NCI-H446 treated with DMSO at 0.1 percent for 48 hours (cell line): ENCODE data around the gene HOXA7.

Experiments
- DNase-seq: peaks from one replicate; lab custom pipeline; 2025; lab: John Stamatoyannopoulos, UW

HOXA7 gene

DNA sequence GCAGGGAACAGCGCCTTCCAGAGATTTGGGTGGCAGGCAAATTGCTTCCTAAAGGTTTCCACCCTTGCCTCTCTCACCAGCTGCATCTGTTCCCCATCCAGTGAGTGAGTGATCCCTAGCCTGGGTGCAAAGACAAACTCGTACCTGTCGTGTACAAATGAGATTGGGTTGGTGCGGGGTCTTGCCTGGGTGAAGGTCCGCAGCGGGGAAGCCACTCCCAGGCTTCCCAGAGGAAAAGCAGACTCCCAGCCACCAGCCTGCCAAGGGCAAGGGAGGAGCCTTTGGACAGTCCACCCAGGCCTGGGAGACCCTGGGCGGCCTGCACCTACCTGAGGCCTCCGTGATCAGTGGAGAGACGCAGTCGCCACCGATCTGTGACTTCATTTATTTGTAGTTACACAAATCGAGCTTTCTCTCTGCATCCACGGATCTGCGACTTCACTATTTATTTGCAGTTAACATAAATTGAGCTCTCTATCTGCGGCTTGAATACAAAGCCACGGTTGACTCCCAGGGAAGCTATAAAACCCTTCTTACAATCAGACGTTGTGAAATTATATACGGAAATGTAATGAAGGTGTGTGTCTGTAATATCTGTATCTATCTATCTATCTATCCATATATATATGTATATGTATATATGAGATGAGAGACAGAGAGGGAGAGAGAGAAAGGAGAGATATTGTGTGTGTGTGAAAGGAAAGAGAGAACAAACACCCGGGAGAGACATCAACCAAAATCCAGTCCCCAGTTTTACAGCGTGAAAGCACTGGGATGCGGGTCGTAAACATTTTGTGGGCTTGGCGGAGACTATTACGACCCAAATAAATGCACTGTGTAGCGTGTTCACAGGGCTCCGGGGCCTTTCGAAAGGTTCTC lies 3.0 kb upstream of the HOXA7 start:
- no peak for DNase-seq

DNA sequence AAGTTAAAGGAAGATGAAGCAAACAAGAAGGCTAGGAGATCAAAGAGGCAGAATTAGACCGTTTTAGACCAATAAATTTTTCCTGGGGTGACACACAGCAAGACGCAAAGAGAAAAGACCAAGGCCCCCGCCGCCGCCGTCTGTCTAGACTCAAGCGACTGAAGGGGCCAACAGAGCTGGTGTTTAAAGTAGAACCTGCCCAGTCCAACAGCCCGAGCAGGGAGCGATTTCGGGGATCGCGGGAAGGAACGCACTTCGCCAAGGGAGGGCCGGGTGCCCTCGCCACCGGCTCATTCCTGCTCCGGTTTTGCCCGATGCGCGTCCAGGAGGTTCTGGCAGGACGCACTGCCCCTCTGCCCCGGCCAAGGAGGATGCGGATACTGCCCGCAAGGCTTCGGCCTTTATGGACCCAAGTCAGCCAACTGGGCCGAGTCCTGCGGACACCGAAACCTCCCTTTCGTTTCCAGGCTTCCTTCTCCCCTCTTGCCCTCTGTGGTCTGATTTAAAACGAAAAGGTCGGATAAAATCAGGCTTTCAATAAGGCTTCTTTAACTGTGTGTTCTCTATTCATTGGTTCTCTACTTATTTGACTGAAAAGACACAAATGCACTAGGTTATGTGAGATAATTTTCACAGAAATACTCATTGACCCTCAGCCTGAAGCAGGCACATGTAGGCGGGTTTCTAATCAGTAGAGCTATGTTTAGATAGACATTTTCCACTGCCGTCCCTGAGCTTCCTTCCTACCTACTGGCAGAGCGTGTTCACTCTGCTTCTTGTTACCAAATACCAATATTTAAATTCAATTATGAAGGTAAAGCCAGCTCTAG lies 2.2 kb upstream of the HOXA7 start:
- no peak for DNase-seq

DNA sequence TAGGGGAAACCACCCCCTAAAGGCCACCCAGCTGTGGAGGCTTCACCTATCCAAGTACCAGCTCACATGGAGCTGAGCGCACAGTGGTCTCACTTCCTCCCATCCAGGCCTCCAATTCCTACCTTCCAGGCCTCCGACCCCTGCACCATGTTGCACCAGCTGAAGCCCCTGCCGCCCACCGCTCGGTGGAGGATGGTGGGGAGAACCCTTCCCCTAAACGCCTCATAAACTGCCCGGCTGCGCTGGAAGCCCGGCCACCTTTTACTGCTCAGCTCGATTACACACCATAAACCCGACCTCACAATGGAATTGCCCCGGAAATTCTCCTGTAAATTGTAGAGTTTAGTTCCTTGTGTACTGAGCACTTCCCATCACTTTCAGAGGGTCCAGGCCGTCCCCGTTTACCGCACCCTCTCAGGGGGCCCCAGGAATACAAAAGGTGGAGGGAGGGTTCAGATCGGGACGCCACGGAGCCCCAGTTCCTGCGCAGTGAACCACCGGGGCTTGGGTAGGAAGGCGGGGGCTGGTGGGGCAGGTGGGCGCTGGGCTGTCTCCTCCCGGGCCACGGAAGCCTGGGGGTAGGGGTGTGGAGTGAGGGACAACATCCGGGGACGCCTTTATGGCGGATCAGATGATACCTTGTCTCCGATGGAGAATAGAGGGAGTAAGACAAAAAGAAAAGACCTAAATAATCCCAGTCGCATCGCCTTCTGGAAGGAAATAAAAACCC lies 1.4 kb upstream of the HOXA7 start:
- DNase-seq: no peak

DNA sequence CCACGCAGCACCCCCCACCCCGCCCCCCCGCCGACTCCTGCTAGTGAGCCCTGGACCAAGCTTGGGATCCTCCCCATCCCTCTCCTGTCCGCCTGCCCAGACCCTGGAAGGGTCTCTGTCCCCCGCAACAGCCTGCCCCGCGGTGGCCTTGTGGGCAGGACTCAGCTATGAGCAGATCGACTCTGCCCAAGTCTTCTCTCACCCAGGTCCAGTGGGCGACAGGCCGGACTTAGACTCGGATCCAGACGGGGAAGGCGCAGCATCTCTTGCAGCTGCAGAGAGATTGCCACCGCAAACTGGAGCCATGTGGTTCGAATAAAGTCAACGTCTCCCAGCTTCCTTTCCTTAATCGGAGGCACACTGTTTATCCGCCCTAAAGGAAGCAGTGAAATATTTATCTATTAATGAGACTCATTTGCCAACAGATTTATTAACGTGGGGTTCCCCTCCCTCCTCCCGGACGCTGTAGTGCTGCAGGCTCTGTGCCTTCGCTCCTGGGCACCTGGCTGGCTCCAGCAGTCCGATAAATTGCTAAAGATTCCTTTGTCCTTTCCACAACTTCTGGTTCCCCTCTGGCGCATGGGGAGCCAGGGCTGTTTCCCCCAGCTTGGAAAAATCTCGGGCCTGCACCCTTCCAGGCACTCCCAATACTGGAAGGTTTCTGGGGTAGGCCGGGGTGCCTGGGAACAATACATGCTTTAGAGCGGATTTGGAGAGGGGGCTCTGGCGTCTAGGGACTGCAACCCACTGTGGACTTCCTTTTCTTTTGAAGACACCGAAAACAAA lies 634 bp upstream of the HOXA7 start:
- no peak for DNase-seq

DNA sequence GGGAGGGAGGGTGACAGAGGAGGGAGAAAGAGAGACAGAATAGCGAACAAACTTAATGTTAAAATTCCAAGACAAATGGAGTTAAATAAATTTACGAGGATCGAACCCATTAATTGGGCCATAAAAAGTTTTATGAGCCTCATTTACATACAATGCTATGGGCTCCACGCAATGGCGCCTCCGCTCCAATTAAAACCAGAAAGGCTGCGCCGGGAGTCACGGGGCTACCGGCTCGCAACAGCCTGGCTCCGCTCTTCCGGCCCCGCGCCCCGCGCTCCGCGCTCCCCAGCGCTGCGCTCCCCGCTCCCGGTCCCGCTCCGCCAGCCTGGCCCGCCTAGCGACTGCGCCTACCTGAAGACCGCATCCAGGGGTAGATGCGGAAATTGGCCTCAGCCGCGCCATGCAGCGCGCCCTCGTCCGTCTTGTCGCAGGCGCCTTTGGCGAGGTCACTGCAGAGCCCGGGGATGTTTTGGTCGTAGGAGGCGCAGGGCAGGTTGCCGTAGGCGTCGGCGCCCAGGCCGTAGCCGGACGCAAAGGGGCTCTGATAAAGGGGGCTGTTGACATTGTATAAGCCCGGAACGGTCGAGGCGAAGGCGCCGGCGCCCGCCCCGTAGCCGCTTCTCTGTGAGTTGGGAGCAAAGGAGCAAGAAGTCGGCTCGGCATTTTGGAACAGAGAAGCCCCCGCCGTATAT lies 513 bp downstream of the HOXA7 start:
- DNase-seq: no peak

DNA sequence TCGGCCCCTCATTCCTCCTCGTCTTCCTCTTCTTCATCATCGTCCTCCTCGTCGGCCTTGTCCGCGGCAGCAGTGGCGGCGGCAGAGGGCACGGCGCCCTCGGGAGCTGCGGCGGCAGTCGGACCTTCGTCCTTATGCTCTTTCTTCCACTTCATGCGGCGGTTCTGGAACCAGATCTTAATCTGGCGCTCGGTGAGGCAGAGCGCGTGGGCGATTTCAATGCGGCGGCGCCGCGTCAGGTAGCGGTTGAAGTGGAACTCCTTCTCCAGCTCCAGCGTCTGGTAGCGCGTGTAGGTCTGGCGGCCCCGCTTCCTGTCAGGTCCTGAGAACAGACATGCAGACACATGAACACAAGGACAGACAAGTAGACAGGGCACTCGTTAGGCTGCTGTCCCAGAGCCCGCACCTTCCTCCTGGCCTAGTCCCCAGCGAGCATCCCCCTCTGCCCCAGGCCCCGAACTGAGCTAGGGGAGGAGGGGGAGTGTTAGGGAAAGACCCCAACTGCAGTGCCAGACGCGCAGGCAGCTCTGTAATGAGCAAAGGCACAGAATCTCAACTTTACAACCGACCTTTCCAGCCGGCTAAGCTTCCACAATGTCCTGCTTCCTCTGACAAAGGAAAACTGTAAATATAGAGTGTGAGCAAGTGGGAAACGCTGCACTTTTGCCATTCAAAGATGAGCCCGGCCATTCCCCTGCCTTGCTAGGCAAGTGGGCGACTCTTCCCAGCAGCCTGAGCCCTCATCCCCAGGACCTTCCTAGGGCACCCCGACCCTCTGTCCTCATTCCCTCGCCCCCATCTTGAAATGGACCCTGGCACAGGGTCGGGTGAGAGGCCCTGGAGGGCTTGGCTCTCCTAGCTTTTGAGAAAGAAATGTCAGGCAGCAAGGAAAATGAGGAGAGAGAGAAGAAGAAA lies 1.3 kb downstream of the HOXA7 start:
- no peak for DNase-seq

DNA sequence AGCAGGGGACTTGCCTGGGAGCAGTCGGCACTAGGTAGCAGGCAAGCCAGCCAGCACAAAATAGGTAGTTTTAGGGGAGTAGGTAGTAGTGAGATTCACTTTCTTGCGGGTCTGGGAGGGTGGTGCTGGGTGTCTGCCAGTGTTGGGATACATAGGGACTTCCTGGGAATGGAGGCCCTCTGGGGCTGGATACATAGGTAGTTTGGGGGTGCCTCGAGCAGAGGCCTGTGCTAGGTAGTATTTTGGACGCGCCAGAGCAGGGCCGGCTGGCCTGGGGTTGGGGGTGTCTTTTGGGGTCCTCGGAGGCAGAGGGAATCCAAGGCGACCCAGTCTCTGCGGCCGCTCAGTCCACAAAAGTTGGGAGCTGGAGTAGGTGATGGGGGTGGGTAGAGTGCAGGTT lies 2.1 kb downstream of the HOXA7 start:
- no peak for DNase-seq

DNA sequence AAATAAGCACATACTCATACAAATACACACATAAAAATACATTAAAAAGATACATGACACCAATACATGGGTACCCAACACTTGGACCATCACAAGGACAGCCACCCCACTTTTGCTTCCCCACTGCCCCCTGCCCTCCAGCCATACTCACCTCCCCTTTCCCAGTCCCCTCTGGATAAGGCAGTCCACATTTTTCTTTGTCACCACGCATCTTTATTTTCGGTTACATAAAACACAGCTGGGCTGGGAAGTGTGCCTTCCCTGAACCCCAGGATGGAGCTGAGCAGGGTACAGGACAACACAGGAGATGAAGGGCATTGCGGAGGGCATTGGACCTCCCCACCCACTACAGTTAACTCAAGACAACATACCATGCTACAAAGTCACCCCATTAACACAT lies 2.9 kb downstream of the HOXA7 start:
- no peak for DNase-seq

DNA sequence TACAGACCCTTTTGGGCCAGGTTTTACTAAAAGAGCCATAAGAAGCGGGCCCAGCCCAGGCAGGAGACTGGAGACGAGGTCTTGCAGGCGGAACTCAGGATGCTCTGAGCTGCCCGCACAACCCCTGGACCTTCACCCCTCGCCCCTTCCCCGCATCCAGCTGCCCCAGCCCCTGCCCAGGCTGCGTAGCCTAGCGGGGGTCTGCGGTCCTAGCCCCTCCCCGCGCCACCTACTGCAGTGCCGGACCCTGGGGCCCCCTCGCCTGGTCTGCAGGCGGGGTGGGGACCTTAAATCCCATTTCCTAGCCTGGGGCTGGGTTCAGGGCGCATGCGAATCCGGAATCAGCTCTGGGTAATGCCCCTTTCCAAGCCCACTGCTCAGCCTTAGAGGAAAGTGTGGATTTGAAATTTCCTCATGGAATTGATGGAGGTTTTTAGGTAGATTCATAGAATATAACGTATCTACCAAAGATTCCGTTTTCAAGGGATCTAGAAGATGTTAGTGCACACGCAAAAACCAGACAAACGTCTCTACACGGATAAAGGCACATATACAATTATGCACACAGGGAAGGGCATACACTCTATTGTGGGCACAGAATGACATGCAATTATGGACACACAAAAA lies 3.5 kb downstream of the HOXA7 start:
- no peak for DNase-seq

DNA sequence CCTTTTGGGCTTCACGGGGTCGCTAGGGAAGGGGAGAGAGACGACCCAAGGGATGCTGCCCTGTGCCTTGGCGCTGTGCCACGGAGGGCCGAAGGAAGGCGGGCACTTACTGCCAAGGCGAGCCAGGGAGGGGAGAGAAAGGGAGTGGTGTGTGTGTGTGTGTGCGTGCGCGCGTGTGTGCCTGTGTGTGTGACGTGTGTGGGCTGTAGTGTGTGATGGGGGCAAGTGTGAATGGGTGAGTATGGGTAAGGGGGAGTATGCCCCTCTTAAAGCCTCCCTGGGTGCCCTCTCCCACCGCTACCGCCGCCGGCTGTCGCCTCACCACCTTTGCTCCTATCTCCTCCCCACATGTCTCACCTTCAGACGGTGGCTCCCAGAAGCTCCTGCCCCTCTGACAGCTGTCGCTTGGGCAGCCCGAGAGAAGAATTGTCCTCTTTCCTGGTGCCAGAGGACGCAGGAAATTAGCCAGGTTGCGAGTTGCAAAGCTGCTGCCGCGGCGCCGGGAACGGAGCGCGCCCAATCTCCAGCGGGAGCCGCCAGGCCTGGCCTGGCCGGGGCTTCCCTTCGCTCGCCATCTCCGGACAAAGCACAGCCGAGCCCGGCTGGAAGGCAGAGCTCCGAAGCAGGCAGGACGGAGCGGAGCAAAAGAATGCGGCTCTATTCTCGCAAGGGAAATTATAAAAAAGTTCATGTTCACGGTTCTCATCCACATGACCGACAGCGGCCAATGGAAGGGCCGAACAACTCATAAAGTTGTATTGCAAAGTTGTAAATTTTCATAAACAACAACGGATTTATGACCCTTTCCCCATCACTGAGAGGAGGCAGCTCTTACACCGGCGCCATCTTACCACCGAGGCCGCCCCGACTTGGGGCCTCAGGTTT lies 4.3 kb downstream of the HOXA7 start, which contains the start of gene HOXA3:
HOXA3 (minus strand) TSS at position 653 of the 885 bp plus-strand sequence. CDS start 41,943 bp downstream, outside the sequence.
- no peak for DNase-seq

DNA sequence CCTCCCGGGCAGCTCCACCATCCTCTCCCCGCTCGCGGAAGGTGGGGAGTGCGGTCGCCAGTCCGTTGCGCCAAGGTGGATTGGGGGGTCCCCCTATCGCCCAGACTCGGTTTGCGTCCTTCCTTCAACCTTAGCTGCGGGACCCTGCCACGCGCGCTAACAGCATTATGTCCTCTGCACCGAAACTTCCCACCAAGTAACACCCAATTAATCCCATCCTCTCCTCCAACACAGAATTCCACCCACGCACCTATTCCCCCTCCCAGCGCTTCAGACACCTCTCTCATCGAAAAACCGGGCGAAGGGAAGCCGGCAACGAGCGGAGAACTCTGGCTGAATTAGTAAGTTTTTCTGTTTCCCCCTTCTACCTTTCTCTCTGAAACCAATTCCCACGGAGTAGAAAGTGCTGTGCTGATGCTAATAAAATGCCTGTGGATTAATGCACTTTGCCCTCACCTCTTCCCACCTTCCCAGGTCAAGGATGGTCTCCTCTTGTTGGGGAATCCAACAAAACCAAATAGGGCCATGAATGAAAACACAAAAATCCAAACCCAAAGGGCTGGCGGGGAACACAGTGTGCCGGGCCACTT lies 5.0 kb downstream of the HOXA7 start:
- DNase-seq: no peak

DNA sequence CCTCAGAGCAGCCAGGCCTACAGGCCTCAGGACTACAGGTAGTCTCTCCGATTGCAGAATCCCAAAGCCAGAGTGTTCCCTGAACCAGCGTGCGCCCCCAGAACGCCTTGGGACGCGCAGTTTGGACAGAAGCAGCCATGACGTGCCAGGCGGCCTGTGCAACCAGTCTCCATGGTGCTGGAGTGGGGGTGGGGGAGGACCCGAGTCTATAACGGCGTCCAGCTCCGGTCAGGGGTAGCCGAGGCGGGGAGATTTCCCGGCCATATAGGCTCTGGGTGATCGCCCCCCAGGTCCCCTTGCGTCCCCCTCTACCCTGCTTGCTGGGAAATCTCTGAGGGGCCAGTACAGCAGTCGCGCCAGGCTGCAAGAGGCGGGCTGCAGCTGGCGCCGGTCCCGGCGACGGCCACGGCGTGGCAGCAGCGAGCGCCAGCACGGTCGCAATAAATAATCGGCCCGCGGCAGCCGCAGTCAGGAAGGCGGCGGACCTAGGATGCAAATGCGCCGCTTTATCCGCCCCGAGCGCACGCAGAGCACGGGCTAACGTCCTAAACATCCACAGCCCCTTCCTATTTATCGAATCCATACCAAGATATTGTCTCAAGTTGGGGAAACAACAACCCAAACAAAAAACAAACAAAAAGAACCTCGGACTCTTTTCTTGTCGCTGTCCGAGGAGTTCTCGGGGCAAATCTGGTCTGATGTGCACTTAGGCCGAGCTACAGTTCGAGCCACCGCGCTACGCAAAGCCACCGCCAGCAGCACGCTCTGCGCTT lies 5.7 kb downstream of the HOXA7 start:
- peak; percentile 57 for DNase-seq

DNA sequence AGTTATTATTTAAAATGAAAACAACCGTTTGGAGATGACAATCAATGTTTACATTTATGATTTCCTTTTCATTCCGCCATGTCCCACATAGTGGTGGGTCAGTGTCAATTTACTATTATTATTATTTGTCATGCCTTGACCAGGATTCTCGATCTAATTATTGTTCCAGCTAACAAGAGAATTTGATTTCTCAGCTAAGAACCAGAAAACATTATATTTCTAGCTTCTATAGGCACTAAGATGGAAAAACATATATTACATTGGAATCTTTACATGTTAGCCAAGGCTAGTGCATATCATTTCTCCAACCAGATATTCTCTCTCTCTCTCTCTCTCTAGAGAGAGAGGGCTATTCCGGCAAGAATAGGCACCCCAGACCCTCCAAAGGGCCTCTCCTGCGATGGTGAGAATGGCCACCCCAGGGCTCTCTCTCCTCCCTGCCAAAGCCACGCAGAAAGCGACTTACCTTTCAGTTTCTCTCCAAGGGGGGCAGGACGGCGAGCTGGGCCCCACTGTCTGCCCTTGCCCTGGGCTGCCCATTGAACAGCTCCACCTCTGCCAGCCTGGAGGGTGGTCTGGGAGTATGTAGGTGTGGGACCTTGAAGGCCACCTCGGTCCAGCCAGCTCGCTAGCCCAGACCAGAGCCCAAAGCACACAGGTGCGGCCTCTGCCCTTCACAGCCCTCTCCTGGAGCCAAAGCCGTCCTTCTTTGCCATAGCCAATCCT lies 6.5 kb downstream of the HOXA7 start:
- DNase-seq: no peak

DNA sequence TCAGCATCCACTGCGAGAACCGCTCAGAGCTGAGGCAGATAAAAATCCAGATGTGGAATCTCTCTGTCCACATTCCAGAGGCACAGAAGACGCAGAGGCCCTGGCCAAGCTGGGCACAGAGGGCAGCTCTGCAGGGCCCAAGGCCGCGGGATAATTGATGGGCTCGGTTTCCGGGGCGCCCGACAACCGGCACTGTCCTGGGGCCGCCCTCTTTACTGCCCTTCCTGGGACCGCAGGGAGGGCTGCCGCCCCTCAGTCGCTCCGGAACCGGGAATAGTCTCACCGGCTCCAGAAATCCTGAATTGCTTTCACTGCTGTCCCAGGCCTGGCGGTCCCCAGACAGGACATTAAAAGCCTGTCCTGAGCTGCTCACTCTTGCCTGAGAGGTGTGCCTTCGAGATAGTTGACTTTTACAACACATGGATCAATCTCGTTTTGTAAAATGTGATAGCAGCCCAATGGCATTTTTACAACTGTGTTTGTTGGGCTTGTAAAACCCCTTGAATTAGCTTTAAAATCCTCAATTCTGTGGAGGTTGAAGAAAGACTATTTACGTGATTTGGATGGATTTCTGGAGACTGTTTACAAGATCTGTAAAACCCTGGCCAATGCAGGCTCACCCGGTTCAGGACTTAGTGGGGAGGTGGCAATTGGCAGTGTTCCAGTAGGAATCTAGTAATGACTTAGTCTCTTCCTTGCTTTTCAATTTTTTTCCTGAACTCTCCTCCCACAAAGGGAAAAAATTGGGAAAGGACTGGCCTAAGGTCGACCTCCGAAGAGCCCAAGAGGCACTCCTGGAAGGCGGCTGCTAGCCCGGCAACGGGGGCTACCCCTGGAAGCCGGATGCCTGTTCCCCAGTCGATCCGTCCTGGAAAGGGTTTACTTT lies 7.5 kb downstream of the HOXA7 start:
- DNase-seq: no peak

DNA sequence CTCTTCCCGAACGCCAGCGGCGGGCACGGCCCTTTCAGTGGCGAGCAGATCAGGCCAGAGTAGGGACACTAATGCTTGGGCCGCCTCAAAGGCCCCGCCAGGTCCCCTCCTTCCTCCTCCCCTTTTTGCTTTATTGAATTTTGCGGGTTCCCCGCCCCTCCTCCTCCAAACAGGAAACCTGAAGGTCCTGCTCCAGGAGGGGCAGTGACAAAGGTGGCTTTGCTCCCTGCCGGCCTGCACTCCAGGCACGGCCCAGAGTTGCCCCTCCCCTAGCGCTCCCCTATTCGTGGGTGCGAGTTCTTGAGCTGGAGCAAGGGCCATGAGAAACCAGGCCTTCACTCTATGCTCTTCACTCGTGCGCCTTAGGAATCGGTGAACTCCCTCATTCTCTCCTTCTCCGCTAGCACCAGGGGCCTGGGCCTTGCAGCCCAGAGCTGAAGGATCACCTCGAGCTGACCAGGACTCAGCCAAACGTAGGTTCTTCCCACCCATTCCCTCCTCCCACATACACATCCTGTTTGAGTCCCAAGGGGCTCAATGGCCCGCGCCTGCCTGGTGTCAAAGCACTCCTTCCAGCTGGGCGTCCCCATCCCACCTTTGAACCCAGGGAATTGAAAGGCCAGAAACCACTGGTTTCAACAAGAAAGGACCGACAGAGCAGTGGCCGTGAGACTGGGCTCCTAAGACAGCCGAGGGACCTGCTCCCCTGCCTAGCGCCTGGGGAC lies 8.3 kb downstream of the HOXA7 start:
- no peak for DNase-seq
